SK-N-MC (cell line): ENCODE data around the gene CLDN16.

ENCODE experiments used
- DNase-seq: peaks from one replicate; pipeline ENCODE4 v3.0.0-alpha.2; 2011; ENCODE audit warnings: low read depth, low spot score
- H3K27ac ChIP-seq: fragments of 200-600 bp; sonication (generic); 2 replicates; pipeline ENCODE4 v1.5.1; 2016; ENCODE audit warnings: mixed run types
- H3K36me3 ChIP-seq: fragments of 200-600 bp; sonication (generic); 2 replicates; pipeline ENCODE4 v1.6.1; 2017; ENCODE audit warnings: antibody characterized with exemption, low read length, mixed read lengths; ENCODE audit not compliant: insufficient read depth
- H3K4me3 ChIP-seq: fragments of 200-600 bp; sonication (generic); 2 replicates; pipeline ENCODE4 v1.5.1; 2016
- H3K9ac ChIP-seq: fragments of 200-600 bp; sonication (generic); 2 replicates; pipeline ENCODE4 v1.8.0; 2017; ENCODE audit warnings: mixed run types, mixed read lengths; ENCODE audit not compliant: insufficient read length
- H3K9me3 ChIP-seq: fragments of 200-600 bp; sonication (generic); 2 replicates; pipeline ENCODE4 v1.6.1; 2017; ENCODE audit warnings: low read depth, mild to moderate bottlenecking, antibody characterized with exemption, low read length, moderate library complexity, mixed read lengths
- EZH2 ChIP-seq: fragments of 200-600 bp; sonication (generic); IDR thresholded peaks from one replicate; pipeline ENCODE4 v1.6.1; 2017; ENCODE audit warnings: antibody characterized with exemption
- FOXP2 ChIP-seq: optimal IDR thresholded peaks from 2 replicates; pipeline ENCODE3; 2011; ENCODE audit warnings: mild to moderate bottlenecking, moderate library complexity; ENCODE audit not compliant: insufficient read depth; ENCODE audit errors: extremely low read length, control extremely low read depth
- POLR2AphosphoS5 ChIP-seq: IDR thresholded peaks from 2 replicates; pipeline ENCODE4 v1.6.1; 2012; ENCODE audit warnings: mild to moderate bottlenecking, low read depth, low read length, borderline replicate concordance

The CLDN16 gene

DNA sequence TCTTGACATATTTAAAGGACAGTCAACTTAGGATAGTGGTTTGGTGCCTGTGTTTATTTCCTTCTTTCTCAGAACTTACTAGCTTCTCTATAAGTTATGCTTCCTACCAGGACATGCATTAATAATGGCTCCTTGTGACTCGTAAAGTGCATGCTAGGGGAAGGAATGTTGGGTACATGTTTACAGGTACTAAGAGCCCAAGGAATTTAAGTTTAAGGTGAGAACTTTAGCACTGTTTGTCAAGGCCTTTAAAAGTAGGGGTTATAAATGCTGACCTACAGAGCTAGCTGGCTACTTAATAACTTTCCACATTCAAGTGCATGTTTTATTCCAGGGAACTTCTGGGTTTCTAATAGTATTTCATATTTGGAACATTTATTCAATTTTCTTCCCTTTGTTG lies 61.8 kb downstream of the CLDN16 start, which contains the start of gene TMEM207:
TSS of gene TMEM207 (minus strand) at position 101 of the 400 bp plus-strand sequence. CDS start at position 9, 92 bp downstream.
- Histone ChIP-seq H3K36me3 (no peaks in the 10 kb centered on the region), H3K9ac (no peak within 1 kb of the TSS), H3K27ac (0 out of 2 replicates have a peak within 1 kb of the TSS, but pooled peaks have one; percentile 6), H3K4me3 (no peak within 1 kb of the TSS), H3K9me3 (no peaks in the 10 kb centered on the region)
- TF ChIP-seq EZH2 = no peak
- TF ChIP-seq FOXP2 = no peak
- TF ChIP-seq POLR2AphosphoS5 = no peak
- DNase-seq = no peak

DNA sequence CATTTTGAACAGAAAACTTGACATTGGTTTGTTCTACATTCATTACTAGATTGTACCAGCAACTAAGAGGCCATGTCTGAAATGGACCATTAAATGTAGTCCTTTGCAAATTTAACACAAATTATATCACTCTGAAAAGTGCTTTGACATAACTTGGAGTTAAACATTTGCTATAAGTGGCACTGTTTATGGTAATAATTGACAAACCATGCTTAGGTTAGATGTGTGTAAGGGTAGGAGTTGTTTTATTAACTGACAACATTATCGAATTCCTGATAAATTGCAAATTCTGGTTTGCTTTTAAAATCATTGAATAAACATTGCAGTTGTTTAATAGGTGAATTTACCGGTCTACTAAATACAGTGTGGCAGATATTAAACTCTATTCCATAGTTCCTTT lies 67.9 kb downstream of the CLDN16 start:
- no peak for TF ChIP-seq POLR2AphosphoS5
- TF ChIP-seq EZH2 = no peak
- no peak for TF ChIP-seq FOXP2
- H3K27ac ChIP-seq = no peak overlapping the region
- H3K4me3 ChIP-seq = no peak overlapping the region

GRCh38 chr3:190456770-190457169 lies 68.8 kb downstream of the CLDN16 start:
- Histone ChIP-seq H3K27ac (no peak overlapping the region), H3K36me3 (no peaks in the 10 kb centered on the region), H3K9me3 (no peaks in the 10 kb centered on the region), H3K4me3 (no peak overlapping the region), H3K9ac (no peak overlapping the region)
- TF ChIP-seq FOXP2 = no peak
- TF ChIP-seq POLR2AphosphoS5 = no peak
- no peak for TF ChIP-seq EZH2
- no peak for DNase-seq

More for the DNA sequence above, 67.9 kb downstream of the CLDN16 start:
- no peak overlapping the region for H3K9ac ChIP-seq
- no peaks in the 10 kb centered on the region for H3K9me3 ChIP-seq
- H3K36me3 ChIP-seq = no peaks in the 10 kb centered on the region
- DNase-seq = no peak

DNA sequence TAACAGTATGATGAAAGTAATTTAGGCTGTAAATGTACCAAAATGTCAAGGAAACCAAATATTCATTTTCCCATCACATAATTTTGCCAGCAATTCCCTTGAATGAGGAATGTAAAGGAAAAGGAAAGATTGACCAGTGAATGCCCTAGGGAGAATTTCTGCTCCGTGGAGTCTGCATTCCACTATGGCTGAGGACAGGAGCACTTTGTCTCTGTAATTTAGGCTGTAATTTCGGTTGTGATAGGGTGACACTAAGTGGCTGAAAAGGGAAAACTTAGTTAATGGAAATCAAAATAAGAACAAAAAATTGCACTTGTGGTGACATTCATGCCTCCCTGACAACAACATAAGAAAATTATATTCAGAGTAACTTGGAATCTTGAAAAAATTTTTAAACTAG lies 70.1 kb downstream of the CLDN16 start:
- no peak for DNase-seq
- Histone ChIP-seq H3K36me3 (no peaks in the 10 kb centered on the region), H3K27ac (no peak overlapping the region), H3K9me3 (no peaks in the 10 kb centered on the region), H3K4me3 (peak overlapping the region; percentile 19), H3K9ac (no peak overlapping the region)
- TF ChIP-seq POLR2AphosphoS5 = no peak
- no peak for TF ChIP-seq EZH2
